SH-SY5Y (cell line): ENCODE measurements around the gene PCNX2.

Source experiments
- GATA2 ChIP-seq: IDR thresholded peaks from 2 replicates; pipeline ENCODE4 v1.6.1; 2011; ENCODE audit warnings: mild to moderate bottlenecking, low read depth, low read length
- GATA3 ChIP-seq: IDR thresholded peaks from 2 replicates; pipeline ENCODE4 v1.6.1; 2011; ENCODE audit warnings: low read depth, mild to moderate bottlenecking, low read length, moderate library complexity

- TF ChIP-seq GATA2 (no peak), GATA3 (no peak)
These were observed 351.8 kb downstream of the PCNX2 start for GRCh38 chr1:232943679-232944252.
